Hepatocyte (in vitro differentiated cells): ENCODE measurements around the gene SYS1.

Experiments used
- EZH2 ChIP-seq: fragments of 200-600 bp; sonication (generic); IDR thresholded peaks from 2 replicates; pipeline ENCODE4 v1.6.1; 2016; ENCODE audit warnings: antibody characterized with exemption, mild to moderate bottlenecking, borderline replicate concordance
- EZH2phosphoT487 ChIP-seq: fragments of 200-600 bp; sonication (generic); IDR thresholded peaks from one replicate; pipeline ENCODE4 v1.6.1; 2018; ENCODE audit warnings: antibody characterized with exemption, mild to moderate bottlenecking, low read depth, moderate library complexity; ENCODE audit not compliant: unreplicated experiment, severe bottlenecking
- TF ChIP-seq, protein P1 (sequence below): fragments of 200-600 bp; sonication (generic); IDR thresholded peaks from 2 replicates; pipeline ENCODE4 v1.5.1; 2016; ENCODE audit warnings: antibody characterized with exemption, mild to moderate bottlenecking; ENCODE audit not compliant: poor library complexity

DNA sequence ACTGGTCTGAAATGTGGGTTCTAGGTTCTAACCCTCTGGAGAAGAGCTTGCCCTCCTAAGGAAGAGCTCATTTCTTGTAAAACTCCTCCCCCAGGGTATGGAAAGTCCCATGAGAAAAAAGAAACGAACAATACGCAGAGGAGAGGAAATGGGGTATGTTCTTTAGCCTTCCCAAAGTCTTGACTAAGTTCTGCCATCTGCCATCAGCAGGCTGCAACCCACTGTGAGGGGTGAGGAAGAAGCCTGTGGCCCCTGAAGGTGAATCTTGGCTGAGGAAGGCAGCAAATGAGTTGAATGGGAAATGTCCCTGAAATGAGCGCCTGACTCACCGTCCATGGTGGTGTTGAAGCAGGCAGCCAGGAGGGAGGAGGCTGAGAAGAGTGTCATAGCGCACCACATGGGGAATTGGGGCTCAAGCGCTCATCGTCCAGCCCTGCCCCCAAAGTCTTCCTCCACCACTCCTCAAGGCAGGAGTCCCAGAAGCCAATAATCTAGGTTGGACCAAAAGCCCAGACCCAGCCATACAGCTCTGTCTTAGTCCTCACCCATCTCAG, 44.5 kb upstream of the SYS1 start:
- TF ChIP-seq, protein P1, sequence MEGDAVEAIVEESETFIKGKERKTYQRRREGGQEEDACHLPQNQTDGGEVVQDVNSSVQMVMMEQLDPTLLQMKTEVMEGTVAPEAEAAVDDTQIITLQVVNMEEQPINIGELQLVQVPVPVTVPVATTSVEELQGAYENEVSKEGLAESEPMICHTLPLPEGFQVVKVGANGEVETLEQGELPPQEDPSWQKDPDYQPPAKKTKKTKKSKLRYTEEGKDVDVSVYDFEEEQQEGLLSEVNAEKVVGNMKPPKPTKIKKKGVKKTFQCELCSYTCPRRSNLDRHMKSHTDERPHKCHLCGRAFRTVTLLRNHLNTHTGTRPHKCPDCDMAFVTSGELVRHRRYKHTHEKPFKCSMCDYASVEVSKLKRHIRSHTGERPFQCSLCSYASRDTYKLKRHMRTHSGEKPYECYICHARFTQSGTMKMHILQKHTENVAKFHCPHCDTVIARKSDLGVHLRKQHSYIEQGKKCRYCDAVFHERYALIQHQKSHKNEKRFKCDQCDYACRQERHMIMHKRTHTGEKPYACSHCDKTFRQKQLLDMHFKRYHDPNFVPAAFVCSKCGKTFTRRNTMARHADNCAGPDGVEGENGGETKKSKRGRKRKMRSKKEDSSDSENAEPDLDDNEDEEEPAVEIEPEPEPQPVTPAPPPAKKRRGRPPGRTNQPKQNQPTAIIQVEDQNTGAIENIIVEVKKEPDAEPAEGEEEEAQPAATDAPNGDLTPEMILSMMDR: no peak
- TF ChIP-seq EZH2phosphoT487: no peak
- TF ChIP-seq EZH2: no peak
